Skeletal muscle tissue (tissue), 4 donors: ENCODE measurements around the gene TMOD3. TPM values are rescaled to one million over a fixed set of nuclear protein-coding genes. Genes with fewer than 3 reads are reported as not detected.

Experiments used
- H3K27ac ChIP-seq: one replicate; pipeline ENCODE4 v1.7.0; 2013; ENCODE audit warnings: mild to moderate bottlenecking, low read depth, low read length, inconsistent platforms
- H3K27me3 ChIP-seq, 3 donors: one replicate each; pipeline ENCODE4 v1.7.0; 2013; ENCODE audit warnings: low read length in 3 of 3; ENCODE audit not compliant: control insufficient read depth in 3 of 3, insufficient read depth in 3 of 3
- H3K36me3 ChIP-seq, 3 donors: one replicate each; pipeline ENCODE4 v1.7.0; 2013; ENCODE audit warnings: low read length in 3 of 3; ENCODE audit not compliant: control insufficient read depth in 3 of 3, insufficient read depth in 3 of 3
- H3K4me1 ChIP-seq, 3 donors: one replicate each; pipeline ENCODE4 v1.7.0; 2013; ENCODE audit warnings: low read length in 3 of 3, mild to moderate bottlenecking in 3 of 3; ENCODE audit not compliant: control insufficient read depth in 3 of 3, insufficient read depth in 3 of 3
- H3K4me3 ChIP-seq, 3 donors: one replicate each; pipeline ENCODE4 v1.7.0; 2013; ENCODE audit warnings: low read length in 3 of 3
- H3K9ac ChIP-seq, 3 donors: one replicate each; pipeline ENCODE4 v1.7.0; 2013; ENCODE audit warnings: low read length in 3 of 3, mild to moderate bottlenecking in 3 of 3, moderate library complexity in 2 of 3, low read depth in 1 of 3
- H3K9me3 ChIP-seq, 3 donors: one replicate each; pipeline ENCODE4 v1.7.0; 2013; ENCODE audit warnings: low read length in 3 of 3; ENCODE audit not compliant: control insufficient read depth in 3 of 3
- total RNA-seq: library from RNA; depleted of rRNA; stranded (reverse); fragments of >200 nt; gene quantifications from one replicate; pipeline ENCODE4 v1.2.3, GENCODE V29; 2014
- donor health status: Osteomylitis.

TMOD3 gene
- total RNA-seq, 1 donor from 2014 or later: 19.8 TPM

DNA sequence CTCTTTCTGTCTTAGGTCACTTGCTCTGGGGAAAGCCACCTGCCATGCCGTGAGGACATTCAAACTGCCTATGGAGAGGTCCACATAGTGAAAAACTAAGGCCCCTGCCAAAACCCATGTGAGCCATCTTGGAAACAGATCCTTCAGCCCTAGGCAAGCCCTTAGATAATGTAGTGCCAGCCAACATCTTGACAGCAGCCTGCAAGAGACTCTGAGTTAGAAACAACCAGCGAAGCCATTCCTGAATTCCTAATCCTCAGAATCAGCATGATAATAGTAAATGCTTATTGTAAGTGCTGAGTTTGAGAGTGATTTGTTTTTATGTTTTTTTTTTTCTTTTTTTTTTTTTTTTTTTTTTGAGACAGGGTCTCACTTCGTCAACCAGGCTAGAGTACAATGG lies 101.6 kb downstream of the TMOD3 start:
- Histone ChIP-seq H3K4me1 (no peaks in the 10 kb centered on the region), H3K9me3 (no peaks in the 10 kb centered on the region), H3K27ac (no peak overlapping the region), H3K36me3 (peaks cover 0 to 6% (median 3%) of the 10 kb centered on the region in 3 donors), H3K27me3 (no peaks in the 10 kb centered on the region), H3K4me3 (no peak overlapping the region), H3K9ac (no peak overlapping the region)

GRCh38 chr15:51931638-51932037 lies 102.2 kb downstream of the TMOD3 start:
- Histone ChIP-seq H3K4me3 (no peak overlapping the region), H3K9me3 (no peaks in the 10 kb centered on the region), H3K36me3 (peaks cover 0 to 6% (median 6%) of the 10 kb centered on the region in 3 donors), H3K27me3 (no peaks in the 10 kb centered on the region), H3K27ac (no peak overlapping the region), H3K4me1 (no peaks in the 10 kb centered on the region), H3K9ac (no peak overlapping the region)

- no peak overlapping the region for H3K4me3 ChIP-seq
- H3K4me1 ChIP-seq: no peaks in the 10 kb centered on the region
- no peak overlapping the region for H3K27ac ChIP-seq
- H3K27me3 ChIP-seq: no peaks in the 10 kb centered on the region
- no peaks in the 10 kb centered on the region for H3K9me3 ChIP-seq
- no peak overlapping the region for H3K9ac ChIP-seq
- peaks cover 0 to 6% (median 6%) of the 10 kb centered on the region in 3 donors for H3K36me3 ChIP-seq
Measured at GRCh38 chr15:51932161-51932560, 102.7 kb downstream of the TMOD3 start.

DNA sequence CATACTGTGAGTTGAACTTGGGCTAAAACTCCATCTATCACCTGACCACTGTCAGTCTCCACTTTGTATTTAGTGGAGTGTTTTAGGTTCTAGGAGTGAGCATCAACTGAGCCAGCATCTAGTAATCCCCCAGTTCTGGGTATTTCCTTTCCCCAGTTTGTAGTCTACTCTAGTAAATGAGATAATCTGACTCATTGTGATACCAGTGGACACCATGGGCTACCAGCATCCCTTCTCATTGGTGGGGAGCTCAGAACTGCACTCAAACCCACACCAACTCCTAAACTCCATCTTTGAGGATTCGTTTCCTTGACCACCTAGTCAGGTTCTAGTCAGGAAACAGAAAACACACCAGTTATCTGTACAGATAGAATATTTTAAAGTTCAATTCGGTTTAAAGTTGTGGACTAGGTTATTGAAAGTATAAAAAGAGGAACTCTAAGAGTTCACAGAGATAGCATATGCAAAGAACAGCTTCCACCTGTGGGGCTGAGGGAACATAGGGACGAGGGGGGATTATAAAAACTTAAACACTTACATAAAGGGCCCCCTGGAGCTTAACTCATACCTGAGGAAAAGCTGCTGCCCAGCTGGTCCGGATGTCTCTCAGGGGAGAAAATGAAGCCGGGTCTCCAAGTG lies 106.1 kb downstream of the TMOD3 start:
- Histone ChIP-seq H3K27ac (no peak overlapping the region), H3K9ac (no peak overlapping the region), H3K36me3 (peaks cover 3 to 10% (median 10%) of the 10 kb centered on the region in 3 donors), H3K9me3 (no peaks in the 10 kb centered on the region), H3K27me3 (no peaks in the 10 kb centered on the region), H3K4me1 (peaks cover 0 to 2% (median 0%) of the 10 kb centered on the region in 3 donors), H3K4me3 (no peak overlapping the region)

DNA sequence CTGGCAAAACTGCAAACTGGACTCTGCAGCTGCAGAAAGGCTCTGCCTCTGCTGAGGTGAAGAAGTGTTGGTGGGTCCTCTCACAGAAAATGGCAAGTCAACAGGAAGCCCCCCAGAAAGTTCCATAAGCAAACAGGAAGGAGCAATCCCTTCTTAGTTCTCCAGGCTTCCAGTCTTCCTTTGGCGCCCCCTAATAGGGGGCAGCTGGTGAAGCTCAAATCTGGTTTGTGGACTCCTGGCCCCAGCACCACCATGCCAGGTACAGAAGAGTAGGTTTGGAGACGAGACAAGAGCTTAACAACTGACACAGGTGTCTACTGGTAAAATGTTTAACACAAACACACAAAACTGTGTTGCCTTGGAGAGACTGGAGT lies 106.6 kb downstream of the TMOD3 start:
- H3K4me1 ChIP-seq: peaks cover 0 to 2% (median 0%) of the 10 kb centered on the region in 3 donors
- H3K9ac ChIP-seq: no peak overlapping the region
- no peak overlapping the region for H3K4me3 ChIP-seq
- no peaks in the 10 kb centered on the region for H3K9me3 ChIP-seq
- H3K27ac ChIP-seq: no peak overlapping the region
- no peaks in the 10 kb centered on the region for H3K27me3 ChIP-seq
- peaks cover 3 to 10% (median 7%) of the 10 kb centered on the region in 3 donors for H3K36me3 ChIP-seq

DNA sequence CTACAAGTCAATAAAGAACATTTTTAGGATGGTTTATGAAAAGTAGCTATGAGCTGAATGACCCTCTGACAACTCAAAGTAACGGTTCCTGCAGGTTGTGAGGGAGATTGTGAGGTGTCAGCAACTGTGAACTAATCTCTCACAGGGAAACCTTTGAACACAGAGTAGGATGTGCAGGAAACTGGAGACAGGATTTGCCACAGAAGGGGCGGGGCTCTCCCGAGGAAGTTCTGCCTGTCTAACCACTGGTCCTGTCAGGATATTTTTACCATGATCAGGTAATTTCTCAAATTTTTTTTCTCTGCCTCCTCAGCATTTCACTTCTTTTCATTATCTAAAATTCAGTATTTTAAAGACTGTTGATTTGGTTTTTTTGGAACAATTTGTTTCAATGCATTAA lies 108.8 kb downstream of the TMOD3 start:
- Histone ChIP-seq H3K27ac (no peak overlapping the region), H3K9me3 (no peaks in the 10 kb centered on the region), H3K4me1 (peaks cover 2 to 7% (median 6%) of the 10 kb centered on the region in 3 donors), H3K4me3 (no peak overlapping the region), H3K9ac (no peak overlapping the region), H3K36me3 (peaks cover 3 to 10% (median 10%) of the 10 kb centered on the region in 3 donors), H3K27me3 (no peaks in the 10 kb centered on the region)

GRCh38 chr15:51939216-51939615 lies 109.8 kb downstream of the TMOD3 start:
- H3K4me3 ChIP-seq: no peak overlapping the region
- H3K36me3 ChIP-seq: peaks cover 3 to 10% (median 10%) of the 10 kb centered on the region in 3 donors
- no peaks in the 10 kb centered on the region for H3K27me3 ChIP-seq
- peaks cover 2 to 7% (median 6%) of the 10 kb centered on the region in 3 donors for H3K4me1 ChIP-seq
- peak overlapping the region in 1 of 3 donors; percentile 20 for H3K9ac ChIP-seq
- H3K27ac ChIP-seq: no peak overlapping the region
- no peaks in the 10 kb centered on the region for H3K9me3 ChIP-seq

GRCh38 chr15:51947124-51947523 lies 117.7 kb downstream of the TMOD3 start:
- H3K9ac ChIP-seq: no peak overlapping the region
- H3K4me1 ChIP-seq: peaks cover 0 to 4% (median under 1%) of the 10 kb centered on the region in 3 donors
- H3K27me3 ChIP-seq: no peaks in the 10 kb centered on the region
- no peak overlapping the region for H3K4me3 ChIP-seq
- H3K27ac ChIP-seq: no peak overlapping the region
- H3K9me3 ChIP-seq: no peaks in the 10 kb centered on the region
- H3K36me3 ChIP-seq: peaks cover 35 to 49% (median 48%) of the 10 kb centered on the region in 3 donors

DNA sequence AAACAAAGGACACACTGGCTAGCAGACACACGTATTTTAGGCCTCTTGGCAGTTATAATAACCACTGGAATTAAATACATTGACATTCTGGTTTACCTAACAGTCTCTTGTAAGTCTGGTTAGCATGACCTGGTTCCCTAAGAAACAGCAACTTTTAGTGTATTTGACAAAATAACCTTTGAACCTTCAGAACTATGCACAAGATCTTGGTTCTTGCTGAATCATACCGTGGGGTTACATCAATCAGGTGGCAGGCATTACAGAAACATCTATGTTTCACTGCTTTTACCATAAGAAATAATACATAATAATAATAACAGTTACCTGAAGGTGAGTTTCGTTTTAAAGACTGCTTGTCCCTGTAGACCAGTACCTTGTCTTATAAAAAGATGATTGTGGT lies 123.4 kb downstream of the TMOD3 start:
- Histone ChIP-seq H3K27ac (no peak overlapping the region), H3K9me3 (no peaks in the 10 kb centered on the region), H3K9ac (no peak overlapping the region), H3K4me1 (no peaks in the 10 kb centered on the region), H3K27me3 (no peaks in the 10 kb centered on the region), H3K36me3 (peaks cover 34 to 66% (median 57%) of the 10 kb centered on the region in 3 donors), H3K4me3 (no peak overlapping the region)

GRCh38 chr15:51955504-51955903 lies 126.1 kb downstream of the TMOD3 start:
- Histone ChIP-seq H3K27me3 (no peaks in the 10 kb centered on the region), H3K9me3 (no peaks in the 10 kb centered on the region), H3K4me3 (no peak overlapping the region), H3K9ac (no peak overlapping the region), H3K36me3 (peaks cover 26 to 58% (median 57%) of the 10 kb centered on the region in 3 donors), H3K4me1 (no peaks in the 10 kb centered on the region), H3K27ac (no peak overlapping the region)
